AG09319 (cell line): ENCODE data around the gene ANP32A.

Experiments used
- DNase-seq: peaks from one replicate; pipeline ENCODE4 v3.0.0-alpha.2; 2010; ENCODE audit warnings: low read depth; ENCODE audit errors: extremely low read depth
- CTCF ChIP-seq: IDR thresholded peaks from 2 replicates; pipeline ENCODE4 v1.5.1; 2011; ENCODE audit warnings: low read depth, mild to moderate bottlenecking, inconsistent platforms, low read length, moderate library complexity

The ANP32A gene

GRCh38 chr15:68797191-68797590 is 23.5 kb downstream of the ANP32A start:
- DNase-seq = no peak

GRCh38 chr15:68796576-68796975 is 24.1 kb downstream of the ANP32A start:
- no peak for DNase-seq
- TF ChIP-seq CTCF = no peak

More at GRCh38 chr15:68797191-68797590, 23.5 kb downstream of the ANP32A start:
- TF ChIP-seq CTCF = no peak

- DNase-seq = no peak
- no peak for TF ChIP-seq CTCF
Measured at GRCh38 chr15:68795298-68795848, 25.3 kb downstream of the ANP32A start.

- no peak for DNase-seq
- TF ChIP-seq CTCF = no peak
Measured at GRCh38 chr15:68794863-68795262, 25.8 kb downstream of the ANP32A start.

- DNase-seq = no peak
- no peak for TF ChIP-seq CTCF
Measured at GRCh38 chr15:68794307-68794706, 26.4 kb downstream of the ANP32A start.

- TF ChIP-seq CTCF = no peak
- no peak for DNase-seq
Measured at GRCh38 chr15:68793776-68794175, 26.9 kb downstream of the ANP32A start.

- TF ChIP-seq CTCF = no peak
- no peak for DNase-seq
Measured at GRCh38 chr15:68792901-68793766, 27.6 kb downstream of the ANP32A start.
